Lower lobe of right lung (tissue), 2 donors: Measurements from ENCODE around the gene LRRTM4. TPM values are rescaled to one million over a fixed set of nuclear protein-coding genes. Genes with fewer than 3 reads are reported as not detected.

Experiments
- ATAC-seq, 2 donors: fragments of 200-7000 bp; cut with Tn5 transposase; one replicate each; pipeline ENCODE4 v1.9.1; 2020 to 2022; ENCODE audit warnings: mild to moderate bottlenecking in 2 of 2, moderate library complexity in 2 of 2
- DNase-seq: peaks from one replicate; pipeline ENCODE4 v3.0.0-alpha.2; 2020
- H3K27ac ChIP-seq: fragments of 200-600 bp; one replicate; pipeline ENCODE4 v1.8.0; 2022
- H3K27me3 ChIP-seq: fragments of 200-600 bp; one replicate; pipeline ENCODE4 v1.8.0; 2022; ENCODE audit warnings: low read depth
- H3K36me3 ChIP-seq: fragments of 200-600 bp; one replicate; pipeline ENCODE4 v1.8.0; 2022; ENCODE audit warnings: mild to moderate bottlenecking
- H3K4me1 ChIP-seq: fragments of 200-600 bp; one replicate; pipeline ENCODE4 v1.8.0; 2022
- H3K4me3 ChIP-seq: fragments of 200-600 bp; one replicate; pipeline ENCODE4 v1.8.0; 2022; ENCODE audit warnings: mild to moderate bottlenecking
- H3K9me3 ChIP-seq: fragments of 200-600 bp; one replicate; pipeline ENCODE4 v1.8.0; 2022
- CTCF ChIP-seq: fragments of 200-600 bp; IDR thresholded peaks from one replicate; pipeline ENCODE4 v1.8.0; 2022; ENCODE audit warnings: antibody characterized with exemption, mild to moderate bottlenecking
- intact Hi-C: fragments of 100-400 bp; cut with DNase I; formaldehyde crosslinking; loops from one replicate; pipeline ENCODE4 v1.11.0; 2022
- total RNA-seq: library from RNA; stranded (reverse); fragmentation: NEBNext Ultra II Directional; extraction: Animal tissue kit (Norgen Biotek cat#: 25700); gene quantifications from one replicate; pipeline ENCODE4 v1.2.1, GENCODE V29; 2021
- donor health status: DM: no; HTN: yes; CAD: no; lungs with severe emphysema.

The LRRTM4 gene
- total RNA-seq, 1 donor from 2014 or later = 0.77 TPM

- H3K4me1 ChIP-seq = no peaks in the 10 kb centered on the region
- DNase-seq (no peak), ATAC-seq (no peak)
- TF ChIP-seq CTCF = no peak
- no peaks in the 10 kb centered on the region for H3K27me3 ChIP-seq
- no peaks in the 10 kb centered on the region for H3K36me3 ChIP-seq
- intact Hi-C loops = no loop called here
- H3K4me3 ChIP-seq = no peak overlapping the region
- H3K9me3 ChIP-seq = no peaks in the 10 kb centered on the region
- H3K27ac ChIP-seq = no peak overlapping the region
Measured at GRCh38 chr2:77457665-77458064, 64.5 kb downstream of the LRRTM4 start.

GRCh38 chr2:77443076-77443475 is 79.1 kb downstream of the LRRTM4 start:
- Histone ChIP-seq H3K9me3 (no peaks in the 10 kb centered on the region), H3K27ac (no peak overlapping the region), H3K4me3 (no peak overlapping the region), H3K36me3 (no peaks in the 10 kb centered on the region), H3K4me1 (no peaks in the 10 kb centered on the region), H3K27me3 (no peaks in the 10 kb centered on the region)
- DNase-seq (no peak), ATAC-seq (no peak)
- no peak for TF ChIP-seq CTCF
- intact Hi-C loops = no loop called here

DNA sequence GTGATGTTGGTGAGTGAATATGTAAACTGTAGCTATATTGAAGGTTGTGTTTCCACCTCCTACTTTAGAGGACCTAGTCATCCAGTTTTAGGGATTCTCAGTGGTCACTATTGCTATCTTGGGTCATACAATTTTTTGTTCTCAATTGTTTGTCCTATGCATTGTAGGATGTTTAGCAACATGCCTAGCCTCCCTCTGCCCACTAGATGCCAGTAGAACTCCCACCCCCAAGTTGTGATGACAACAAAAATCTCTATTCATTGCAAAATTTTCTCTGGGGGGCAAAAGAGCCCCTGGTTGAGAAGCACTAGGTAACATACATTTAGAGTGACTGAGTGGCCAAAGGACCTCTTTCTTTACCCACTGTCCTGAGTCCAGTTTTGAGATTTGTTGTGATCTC is 87.3 kb downstream of the LRRTM4 start:
- ATAC-seq (no peak), DNase-seq (no peak)
- H3K27ac ChIP-seq = no peak overlapping the region
- no peaks in the 10 kb centered on the region for H3K27me3 ChIP-seq
- TF ChIP-seq CTCF = no peak
- no peaks in the 10 kb centered on the region for H3K4me1 ChIP-seq
- H3K4me3 ChIP-seq = no peak overlapping the region
- no peaks in the 10 kb centered on the region for H3K9me3 ChIP-seq
- intact Hi-C loops = no loop called here
- no peaks in the 10 kb centered on the region for H3K36me3 ChIP-seq

DNA sequence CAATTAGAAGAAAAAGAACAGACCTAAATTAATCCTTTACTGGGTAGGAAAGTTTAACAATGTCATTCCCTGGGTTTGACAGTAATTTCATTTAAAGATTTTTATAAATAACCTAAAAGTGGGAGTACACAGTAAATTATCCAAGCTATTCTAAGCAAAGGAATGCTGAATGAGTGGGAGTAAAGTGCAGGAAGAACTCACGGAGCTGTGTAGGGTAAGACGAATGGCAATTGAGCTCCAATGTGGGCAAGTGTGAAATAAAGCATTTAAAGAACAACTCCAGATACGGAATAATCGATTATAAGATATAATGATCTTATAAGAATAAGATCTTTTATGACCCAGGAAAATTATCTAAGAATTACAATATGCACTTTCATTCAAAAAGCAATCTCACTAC is 93.2 kb downstream of the LRRTM4 start:
- H3K4me1 ChIP-seq = no peaks in the 10 kb centered on the region

GRCh38 chr2:77421971-77422370 is 100.2 kb downstream of the LRRTM4 start:
- H3K36me3 ChIP-seq = no peaks in the 10 kb centered on the region
- H3K9me3 ChIP-seq = no peaks in the 10 kb centered on the region
- intact Hi-C loops = no loop called here
- H3K4me3 ChIP-seq = no peak overlapping the region
- DNase-seq = no peak
- no peak for ATAC-seq
- no peak for TF ChIP-seq CTCF
- H3K27me3 ChIP-seq = no peaks in the 10 kb centered on the region
- H3K4me1 ChIP-seq = no peaks in the 10 kb centered on the region
- H3K27ac ChIP-seq = no peak overlapping the region

More for the DNA sequence above, 93.2 kb downstream of the LRRTM4 start:
- intact Hi-C loops = no loop called here
- Histone ChIP-seq H3K4me3 (no peak overlapping the region), H3K27me3 (no peaks in the 10 kb centered on the region), H3K27ac (no peak overlapping the region), H3K36me3 (no peaks in the 10 kb centered on the region), H3K9me3 (no peaks in the 10 kb centered on the region)
- ATAC-seq (no peak), DNase-seq (no peak)
- no peak for TF ChIP-seq CTCF

- no peak for ATAC-seq
- H3K4me3 ChIP-seq = no peak overlapping the region
- H3K27me3 ChIP-seq = no peaks in the 10 kb centered on the region
- no peak overlapping the region for H3K27ac ChIP-seq
- TF ChIP-seq CTCF = no peak
- intact Hi-C loops = no loop called here
- H3K36me3 ChIP-seq = no peaks in the 10 kb centered on the region
- no peaks in the 10 kb centered on the region for H3K4me1 ChIP-seq
- no peak for DNase-seq
- no peaks in the 10 kb centered on the region for H3K9me3 ChIP-seq
Measured at GRCh38 chr2:77418537-77418936, 103.6 kb downstream of the LRRTM4 start.
